ENCODE results near the gene ACSL1.
A peak's percentile ranks its signal among the peaks of the same experiment; 100 is the strongest.
"Not testable (repeated sequence)": the region's sequence is repeated elsewhere in the genome, so short reads cannot be mapped to it uniquely, and the experiment has no call there.

ACSL1 gene

DNA sequence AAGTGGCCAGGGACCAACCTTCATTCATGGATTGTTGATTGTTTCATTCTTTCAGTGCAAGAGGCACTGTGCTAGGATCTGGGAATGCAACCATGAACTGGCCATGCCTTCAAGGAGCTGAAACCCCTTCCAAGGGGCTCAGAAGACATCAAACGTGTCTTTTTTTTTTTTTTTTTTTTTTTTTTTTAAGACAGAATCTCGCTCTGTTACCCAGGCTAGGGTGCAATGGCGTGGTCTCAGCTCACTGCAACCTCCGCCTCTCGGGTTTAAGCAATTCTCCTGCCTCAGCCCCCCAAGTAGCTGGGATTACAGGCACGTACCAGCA lies 13.3 kb upstream of the ACSL1 start:
- not testable (repeated sequence) for DNase-seq

DNA sequence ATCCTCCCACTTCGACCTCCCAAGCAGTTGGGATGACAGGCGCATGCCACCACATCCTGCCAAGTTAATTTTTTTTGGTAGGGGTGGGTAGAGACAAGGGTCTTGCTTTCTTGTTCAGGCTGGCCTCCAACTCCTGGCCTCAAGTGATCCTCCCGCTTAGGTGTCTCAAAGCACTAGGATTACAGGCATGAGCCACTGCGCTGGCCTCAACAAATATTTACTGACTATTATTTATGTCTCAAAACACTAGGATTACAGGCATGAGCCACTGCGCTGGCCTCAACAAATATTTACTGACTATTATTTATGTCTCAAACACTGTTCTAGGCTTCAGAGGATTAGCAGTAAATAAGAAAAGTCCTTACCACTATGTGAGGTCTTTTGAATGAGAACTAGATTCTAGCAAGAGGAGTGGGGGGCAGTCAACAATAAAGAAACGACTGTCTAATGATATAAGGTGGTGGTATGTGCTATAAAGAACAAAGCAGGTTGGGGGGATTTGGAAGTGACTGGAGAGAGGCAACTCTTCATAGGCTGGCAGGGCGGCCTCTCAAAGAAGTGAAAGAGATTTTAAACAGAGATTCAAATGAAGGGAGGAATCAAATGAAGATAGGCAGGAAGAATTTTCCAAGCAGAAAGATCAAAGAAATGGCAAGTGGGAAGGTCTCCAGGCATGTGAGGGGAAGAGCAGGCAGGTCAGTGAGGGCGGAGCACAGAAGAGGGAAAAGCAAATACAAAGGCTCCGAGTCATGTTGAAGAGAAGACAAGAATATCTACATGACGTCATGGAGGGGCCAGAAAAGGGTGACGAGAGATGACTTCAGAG lies 12.7 kb upstream of the ACSL1 start:
- DNase-seq: no peak

DNA sequence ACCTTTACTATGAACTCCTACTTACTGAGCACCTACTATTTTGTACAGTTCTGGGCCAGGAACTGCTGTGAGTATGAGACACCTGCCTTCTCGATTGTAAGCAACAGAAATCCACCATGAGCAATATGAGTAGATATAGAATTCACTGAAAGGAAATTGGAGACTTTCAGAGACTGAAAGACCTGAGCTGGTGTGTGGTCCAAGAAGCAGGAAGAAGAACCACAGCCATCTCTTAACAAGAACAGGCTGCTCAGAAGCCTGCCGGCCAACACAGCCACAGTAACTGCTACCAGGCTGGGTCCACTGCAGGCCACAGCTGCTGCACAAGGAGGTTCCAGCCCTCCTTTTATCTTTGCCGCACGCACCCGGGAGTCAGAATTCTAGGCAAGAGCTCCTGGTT lies 10.8 kb upstream of the ACSL1 start:
- no peak for DNase-seq

- DNase-seq: no peak
Observed at GRCh38 chr4:184833046-184833838, 7.5 kb upstream of the ACSL1 start.

DNA sequence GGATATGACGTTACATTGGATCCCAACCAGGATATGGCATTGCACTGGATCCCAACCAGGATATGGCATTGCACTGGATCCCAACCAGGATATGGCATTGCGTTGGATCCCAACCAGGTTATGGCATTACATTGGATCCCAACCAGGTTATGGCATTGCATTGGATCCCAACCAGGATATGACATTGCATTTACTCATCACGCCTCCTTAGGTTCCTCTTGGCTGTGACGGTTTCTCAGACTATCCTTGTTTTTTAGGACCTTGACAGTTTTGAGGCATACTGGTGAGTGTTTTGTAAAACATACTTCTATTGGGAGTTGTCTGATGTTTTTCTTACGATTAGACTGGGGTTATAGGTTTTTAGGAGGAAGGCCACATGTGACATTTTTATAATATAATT lies 5.4 kb upstream of the ACSL1 start:
- DNase-seq: no peak

GRCh38 chr4:184826691-184827270 lies 1.0 kb upstream of the ACSL1 start:
- no peak for DNase-seq

DNA sequence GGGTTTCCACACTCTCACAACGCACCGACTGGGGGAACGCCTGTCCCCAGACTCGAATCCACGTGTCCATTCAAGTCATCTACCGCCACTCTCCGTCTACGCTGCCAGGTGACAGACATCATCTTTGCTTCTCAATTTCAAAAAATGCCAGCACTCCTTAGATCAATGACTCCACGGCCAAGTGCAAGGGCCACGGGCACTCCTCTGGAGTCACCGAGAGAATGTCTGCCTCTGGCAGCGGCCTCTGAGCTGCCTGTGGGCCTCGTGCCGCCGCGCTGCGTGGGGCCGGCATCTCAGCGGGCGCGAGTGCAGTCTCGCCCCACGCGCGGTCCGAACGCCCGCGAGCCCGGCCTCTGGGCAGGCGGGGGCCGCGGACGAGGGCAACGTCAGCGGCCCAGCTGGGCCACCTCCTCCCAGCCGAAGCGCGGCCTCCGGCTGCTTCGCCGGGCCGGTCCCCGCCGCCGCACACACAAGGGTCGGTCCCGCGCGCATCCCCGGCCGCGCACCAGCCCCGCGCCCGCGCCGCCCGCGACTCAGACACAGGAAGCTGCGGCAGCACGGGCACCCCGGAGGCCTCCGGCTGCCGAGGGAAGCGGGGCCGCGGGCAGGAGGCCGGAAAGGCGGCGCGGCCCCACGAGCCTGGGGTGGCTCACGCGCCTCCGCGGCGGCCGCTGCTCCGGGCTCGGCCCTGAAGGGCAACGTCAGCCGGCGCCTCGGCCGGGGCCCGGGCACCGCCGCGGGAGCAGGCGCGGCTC lies 450 bp downstream of the ACSL1 start:
- peak; percentile 55 to 57 for DNase-seq

- no peak for DNase-seq
Observed at GRCh38 chr4:184824776-184825084, 1.0 kb downstream of the ACSL1 start.

DNA sequence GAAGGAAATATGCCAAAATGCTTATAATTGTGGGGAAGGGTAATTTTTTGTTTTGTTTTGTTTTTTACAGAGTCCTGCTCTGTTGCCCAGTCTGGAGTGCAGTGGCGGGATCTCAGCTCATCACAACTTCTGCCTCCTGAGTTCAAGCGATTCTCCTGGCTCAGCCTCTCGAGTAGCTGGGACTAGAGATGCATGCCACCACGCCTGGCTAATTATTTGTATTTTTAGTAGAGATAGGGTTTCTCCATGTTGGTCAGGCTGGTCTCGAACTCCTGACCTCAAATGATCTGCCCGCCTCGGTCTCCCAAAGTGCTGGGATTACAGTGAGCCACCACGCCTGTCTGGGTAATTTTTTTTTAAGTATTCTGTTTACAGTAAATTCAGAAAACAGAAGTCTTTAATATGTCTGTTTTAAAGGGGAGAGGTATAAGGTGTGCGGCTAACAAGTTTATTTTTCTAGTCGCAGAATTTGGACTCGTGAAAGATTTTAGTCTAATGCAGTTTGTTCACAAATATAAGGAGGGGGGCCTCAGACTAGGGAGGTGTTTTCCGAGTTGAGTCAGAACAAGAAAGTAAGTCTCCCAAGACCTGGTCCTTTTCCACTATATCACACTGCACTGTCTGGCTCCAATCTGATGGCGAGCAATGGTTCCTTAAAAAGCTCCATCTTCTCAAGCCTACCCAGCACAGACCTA lies 1.5 kb downstream of the ACSL1 start:
- DNase-seq: no peak

DNA sequence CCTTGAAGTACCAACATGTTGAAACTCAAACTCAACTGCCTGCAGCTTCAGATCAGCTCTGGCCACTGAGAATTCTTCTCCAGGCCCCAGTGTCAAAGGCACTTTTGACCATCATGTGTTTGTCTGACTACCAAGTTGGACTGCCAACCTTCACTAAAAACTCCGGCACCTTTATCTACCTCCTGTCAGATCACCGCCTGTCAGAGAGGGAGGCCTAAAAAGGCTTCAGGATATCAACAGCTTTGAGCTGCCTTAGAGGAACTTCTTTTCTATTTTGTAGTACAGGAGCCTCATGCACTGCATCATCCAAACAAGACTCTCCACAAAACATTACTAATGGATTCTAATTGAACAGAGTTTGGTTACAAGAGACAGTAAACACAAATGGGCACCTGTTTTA lies 2.8 kb downstream of the ACSL1 start:
- DNase-seq: no peak

DNA sequence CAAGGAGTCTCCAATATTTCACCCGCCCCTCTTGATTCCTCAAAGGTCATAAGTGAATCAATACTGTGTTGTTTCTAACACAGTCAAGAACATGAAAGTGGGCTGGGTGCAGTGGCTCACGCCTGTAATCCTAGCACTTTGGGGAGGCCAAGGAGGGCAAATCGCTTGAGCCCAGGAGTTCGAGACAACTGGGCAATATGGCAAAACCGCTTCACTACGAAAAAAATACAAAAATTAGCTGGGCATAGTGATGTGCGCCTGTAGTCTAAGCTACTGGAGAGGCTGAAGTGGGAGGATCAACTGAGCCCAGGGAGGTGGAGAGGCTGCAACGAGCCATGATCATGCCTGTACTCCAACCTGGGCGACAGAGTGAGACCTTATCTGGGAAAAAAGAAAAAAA lies 3.4 kb downstream of the ACSL1 start:
- no peak for DNase-seq

DNA sequence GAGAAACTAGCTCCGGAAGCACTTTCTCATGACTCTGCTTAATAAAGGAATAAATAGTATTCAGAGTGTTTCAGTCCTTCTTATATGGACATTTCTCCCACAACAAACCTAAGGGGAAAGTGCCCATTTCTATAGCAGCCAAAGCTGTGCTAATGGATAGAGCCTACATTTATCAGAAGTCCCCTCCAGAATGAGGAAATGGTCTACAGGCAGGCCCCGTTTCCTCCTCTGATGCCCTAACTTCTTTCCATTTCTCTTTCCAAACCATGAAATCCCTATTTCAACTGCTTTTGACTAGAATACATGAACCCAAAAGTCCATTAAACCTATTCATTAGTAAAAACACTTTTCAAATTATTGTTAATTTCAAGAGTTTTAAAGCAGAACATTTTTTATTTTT lies 4.5 kb downstream of the ACSL1 start:
- no peak for DNase-seq

GRCh38 chr4:184819786-184820185 lies 6.0 kb downstream of the ACSL1 start:
- no peak for DNase-seq

- DNase-seq: no peak
Observed at GRCh38 chr4:184818216-184818564, 7.6 kb downstream of the ACSL1 start.

DNA sequence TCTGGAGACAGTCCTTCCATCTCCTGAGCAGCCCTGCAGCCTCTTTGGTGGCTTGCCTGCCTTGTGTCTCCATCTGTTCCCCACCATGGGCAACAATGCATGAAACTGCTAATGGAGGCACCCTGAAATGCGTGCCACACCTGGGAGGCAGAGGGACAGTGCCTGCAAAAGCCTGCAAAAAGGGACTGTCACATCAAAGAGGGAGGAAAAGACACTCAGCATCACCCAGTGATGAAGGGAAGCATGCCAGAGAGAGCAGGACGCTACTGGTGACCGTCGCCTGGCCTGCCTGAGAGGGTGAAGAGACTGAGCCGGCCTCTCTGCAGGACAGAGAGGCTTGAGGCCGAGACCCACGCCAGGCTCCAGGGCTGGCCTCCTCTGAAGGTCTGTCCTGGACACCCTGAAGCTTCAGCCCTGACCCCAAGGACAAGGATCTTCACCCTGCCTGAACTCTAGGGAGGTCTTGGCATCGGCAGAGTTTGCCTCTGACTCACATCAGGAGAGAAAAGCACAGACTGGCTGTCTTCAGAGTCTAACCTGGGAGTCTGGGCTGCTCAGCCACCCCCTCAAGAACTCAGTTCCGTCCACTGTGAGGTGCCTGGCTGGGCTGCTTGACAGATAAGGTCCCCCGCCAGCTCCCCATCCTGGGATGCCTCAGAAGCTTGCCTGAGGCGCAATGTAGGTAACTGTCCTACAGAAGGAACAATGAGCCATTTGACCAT lies 8.1 kb downstream of the ACSL1 start:
- no peak for DNase-seq

GRCh38 chr4:184816962-184817361 lies 8.8 kb downstream of the ACSL1 start:
- no peak for DNase-seq

GRCh38 chr4:184815046-184815877 lies 10.5 kb downstream of the ACSL1 start:
- DNase-seq: no peak

GRCh38 chr4:184814686-184815045 lies 11.1 kb downstream of the ACSL1 start:
- no peak for DNase-seq

DNA sequence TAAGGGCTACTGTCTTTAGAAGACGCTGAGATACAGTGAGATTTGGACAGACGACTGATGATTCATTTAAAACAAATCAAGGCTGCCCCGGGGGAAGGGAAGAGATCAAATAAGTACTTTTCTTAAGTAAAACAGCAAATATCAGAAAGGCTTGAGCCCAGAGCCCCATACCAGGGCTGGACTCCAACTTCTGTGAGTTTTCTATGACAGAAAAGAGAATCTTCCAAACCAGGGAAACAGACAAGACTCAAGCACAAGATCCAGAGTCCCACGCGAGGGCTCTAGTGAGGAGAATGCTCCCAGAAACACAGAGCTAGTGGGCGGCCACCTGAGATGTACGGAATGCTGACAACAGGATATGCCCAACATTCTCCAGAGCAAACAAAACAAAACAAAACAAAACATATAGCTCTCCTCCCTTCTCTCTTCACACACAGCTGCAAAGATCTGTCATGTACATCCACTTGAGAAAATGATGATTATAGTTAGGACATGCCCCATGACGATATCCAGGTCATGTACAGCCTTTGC lies 13.1 kb downstream of the ACSL1 start:
- no peak for DNase-seq

- no peak for DNase-seq
Observed at GRCh38 chr4:184812199-184812542, 13.6 kb downstream of the ACSL1 start.

GRCh38 chr4:184811526-184812198 lies 14.1 kb downstream of the ACSL1 start:
- no peak for DNase-seq

Data from activated T-cell treated with anti-CD3 and anti-CD28 coated beads, Interleukin-2, amount 50 U/mL, for 48 hours (primary cell).